CD14-positive monocyte (primary cell): ENCODE results near the gene MOB1A. TPM values are rescaled to one million over a fixed set of nuclear protein-coding genes. Genes with fewer than 3 reads are reported as not detected.

Experiments used
- DNase-seq, 3 donors: peaks; one replicate each; pipeline ENCODE4 v3.0.0-alpha.2; 2011 to 2022
- H2AFZ ChIP-seq: 2 replicates; pipeline ENCODE4 v1.6.0; 2012; ENCODE audit warnings: mild to moderate bottlenecking, low read depth, low read length, inconsistent platforms; ENCODE audit not compliant: insufficient read depth, poor library complexity, severe bottlenecking
- H3K27ac ChIP-seq, 2 donors: 1 replicate in 1 of 2; 2 replicates in 1 of 2; pipeline ENCODE4 v1.5.1; 2012 to 2013; ENCODE audit warnings: low read length in 2 of 2, control low read depth in 1 of 2, inconsistent platforms in 1 of 2, low read depth in 1 of 2, mild to moderate bottlenecking in 1 of 2
- H3K27me3 ChIP-seq, 2 donors: one replicate each; pipeline versions ENCODE4 v1.6.0 to v1.6.1; 2011 to 2013; ENCODE audit warnings: low read length in 2 of 2; ENCODE audit not compliant: control insufficient read depth in 2 of 2, insufficient read depth in 2 of 2
- H3K36me3 ChIP-seq, 2 donors: replicated peaks in 1 of 2; 1 replicate in 1 of 2; 2 replicates in 1 of 2; pipeline versions ENCODE4 v1.5.1 to v1.6.1; 2012 to 2013; ENCODE audit warnings: low read length in 2 of 2, control low read depth in 1 of 2, inconsistent platforms in 1 of 2, mild to moderate bottlenecking in 1 of 2; ENCODE audit not compliant: insufficient read depth in 2 of 2, control insufficient read depth in 1 of 2
- H3K4me1 ChIP-seq, 2 donors: 1 replicate in 1 of 2; 2 replicates in 1 of 2; pipeline versions ENCODE4 v1.5.1 to v1.6.1; 2012 to 2013; ENCODE audit warnings: low read length in 2 of 2, control low read depth in 1 of 2, inconsistent platforms in 1 of 2, mild to moderate bottlenecking in 1 of 2, moderate library complexity in 1 of 2; ENCODE audit not compliant: insufficient read depth in 2 of 2, control insufficient read depth in 1 of 2
- H3K4me2 ChIP-seq: replicated peaks from 2 replicates; pipeline ENCODE3; 2012; ENCODE audit warnings: low read length, moderate library complexity, mild to moderate bottlenecking; ENCODE audit not compliant: poor library complexity, severe bottlenecking; ENCODE audit errors: extremely low read depth
- H3K4me3 ChIP-seq, 3 experiments: fragments of 200-600 bp in 1 of 3; sonication (generic) in 1 of 3; replicated peaks in 1 of 3; 1 replicate in 2 of 3; 2 replicates in 1 of 3; pipeline ENCODE4 v1.5.1; 2011 to 2013; ENCODE audit warnings: low read length in 3 of 3, mild to moderate bottlenecking in 3 of 3, control low read depth in 2 of 3, low read depth in 2 of 3, inconsistent platforms in 1 of 3, moderate library complexity in 1 of 3
- H3K79me2 ChIP-seq: 2 replicates; pipeline ENCODE4 v1.6.0; 2012; ENCODE audit warnings: mild to moderate bottlenecking, control low read depth, inconsistent platforms, low read length, moderate library complexity; ENCODE audit not compliant: insufficient read depth
- H3K9ac ChIP-seq: 2 replicates; pipeline ENCODE4 v1.6.0; 2017; ENCODE audit warnings: low read length, mild to moderate bottlenecking; ENCODE audit not compliant: insufficient read depth, poor library complexity, severe bottlenecking
- H3K9me3 ChIP-seq, 2 donors: replicated peaks in 1 of 2; 1 replicate in 1 of 2; 2 replicates in 1 of 2; pipeline versions ENCODE4 v1.5.1 to v1.6.1; 2012 to 2013; ENCODE audit warnings: low read length in 2 of 2, control low read depth in 1 of 2; ENCODE audit not compliant: control insufficient read depth in 1 of 2, insufficient read depth in 1 of 2
- H4K20me1 ChIP-seq: 2 replicates; pipeline ENCODE4 v1.6.0; 2012; ENCODE audit warnings: mild to moderate bottlenecking, low read length, control low read depth, moderate library complexity; ENCODE audit not compliant: insufficient read depth
- H3K27ac Mint-ChIP-seq, 7 donors: one replicate each; pipeline ENCODE4 v1.8.0; 2020; ENCODE audit warnings: mild to moderate bottlenecking in 7 of 7, mixed read lengths in 7 of 7, moderate library complexity in 6 of 7, inconsistent platforms in 2 of 7
- H3K27me3 Mint-ChIP-seq, 3 donors: one replicate each; pipeline ENCODE4 v1.8.0; 2021 to 2022; ENCODE audit warnings: low read depth in 3 of 3, mild to moderate bottlenecking in 3 of 3, mixed read lengths in 3 of 3, moderate library complexity in 3 of 3, inconsistent platforms in 1 of 3
- H3K36me3 Mint-ChIP-seq, 2 donors: one replicate each; pipeline ENCODE4 v1.8.0; 2020; ENCODE audit warnings: mixed read lengths in 2 of 2, inconsistent platforms in 1 of 2, mild to moderate bottlenecking in 1 of 2
- H3K4me1 Mint-ChIP-seq: one replicate; pipeline ENCODE4 v1.8.0; 2020; ENCODE audit warnings: mild to moderate bottlenecking, mixed read lengths
- H3K4me3 Mint-ChIP-seq, 2 donors: one replicate each; pipeline ENCODE4 v1.8.0; 2020; ENCODE audit warnings: mild to moderate bottlenecking in 2 of 2, mixed read lengths in 2 of 2, moderate library complexity in 1 of 2
- H3K9me3 Mint-ChIP-seq, 7 donors: one replicate each; pipeline ENCODE4 v1.8.0; 2020 to 2022; ENCODE audit warnings: mixed read lengths in 7 of 7, mild to moderate bottlenecking in 6 of 7, moderate library complexity in 6 of 7, inconsistent platforms in 2 of 7
- WGBS: methylation state at CpG from one replicate; pipeline ENCODE4 v1.1.5; 2013; ENCODE audit warnings: missing lambda C conversion rate; ENCODE audit not compliant: insufficient coverage; 5-methylcytosine and 5-hydroxymethylcytosine counted together
- intact Hi-C, 2 donors: fragments of 100-400 bp; cut with micrococcal nuclease; formaldehyde crosslinking; loops; one replicate each; pipeline versions ENCODE4 v1.15.0 to v1.15.1; 2023
- polyA plus RNA-seq, 3 donors: library from polyadenylated mRNA; depleted of rRNA in 1 of 3; unstranded in 2 of 3; stranded (reverse) in 1 of 3; fragments of 300-500 nt in 2 of 3; fragments of >200 nt in 1 of 3; fragmentation: Illumina TruSeq in 2 of 3; gene quantifications; 1 replicate in 2 of 3; 2 replicates in 1 of 3; pipeline ENCODE4 v1.2.3, GENCODE V29; 2012 to 2021
- TF ChIP-seq, protein P1 (sequence below): fragments of 200-600 bp; IDR thresholded peaks from one replicate; pipeline ENCODE4 v1.8.0; 2022; ENCODE audit warnings: antibody characterized with exemption, mild to moderate bottlenecking

The MOB1A gene
- polyA plus RNA-seq, 3 donors, result 55.0 to 367 (median 285) TPM

DNA sequence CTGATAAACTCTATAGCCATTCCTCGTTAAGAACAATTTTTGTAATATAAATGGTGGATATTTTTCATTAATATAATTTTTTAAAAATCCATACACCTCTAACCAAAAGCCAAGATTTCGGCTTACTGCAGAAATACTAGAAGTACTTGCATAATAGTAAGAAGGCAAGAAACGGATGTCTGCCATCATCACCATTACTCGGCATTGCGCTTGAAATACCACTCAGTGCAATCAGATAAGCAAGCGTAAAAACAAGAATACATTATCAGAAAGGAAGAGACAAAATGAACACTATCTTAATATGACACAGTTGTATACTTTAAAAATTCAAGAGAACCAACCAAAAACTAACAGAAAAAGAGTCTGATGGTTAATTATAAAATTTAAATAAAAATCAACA, 15.7 kb downstream of the MOB1A start:
- H3K27ac Mint-ChIP-seq, result peak overlapping the region in 1 of 7 donors; percentile 19
- H3K9me3 Mint-ChIP-seq, result peaks cover 0 to 5% (median 4%) of the 10 kb centered on the region in 7 donors
- Histone ChIP-seq H3K79me2 (peaks cover 96% of the 10 kb centered on the region), H3K27ac (no peak overlapping the region), H3K36me3 (peaks cover 98 to 100% of the 10 kb centered on the region in 2 donors), H4K20me1 (peaks cover 98% of the 10 kb centered on the region), H3K9me3 (no peaks in the 10 kb centered on the region), H3K9ac (no peak overlapping the region), H3K4me2 (no peak overlapping the region), H3K4me1 (no peaks in the 10 kb centered on the region), H3K4me3 (no peak overlapping the region), H3K27me3 (no peaks in the 10 kb centered on the region), H2AFZ (no peak overlapping the region)
- no peak overlapping the region for H3K4me3 Mint-ChIP-seq
- no CpG with 5 or more reads among the region's 6 CpGs for WGBS
- TF ChIP-seq, protein P1, sequence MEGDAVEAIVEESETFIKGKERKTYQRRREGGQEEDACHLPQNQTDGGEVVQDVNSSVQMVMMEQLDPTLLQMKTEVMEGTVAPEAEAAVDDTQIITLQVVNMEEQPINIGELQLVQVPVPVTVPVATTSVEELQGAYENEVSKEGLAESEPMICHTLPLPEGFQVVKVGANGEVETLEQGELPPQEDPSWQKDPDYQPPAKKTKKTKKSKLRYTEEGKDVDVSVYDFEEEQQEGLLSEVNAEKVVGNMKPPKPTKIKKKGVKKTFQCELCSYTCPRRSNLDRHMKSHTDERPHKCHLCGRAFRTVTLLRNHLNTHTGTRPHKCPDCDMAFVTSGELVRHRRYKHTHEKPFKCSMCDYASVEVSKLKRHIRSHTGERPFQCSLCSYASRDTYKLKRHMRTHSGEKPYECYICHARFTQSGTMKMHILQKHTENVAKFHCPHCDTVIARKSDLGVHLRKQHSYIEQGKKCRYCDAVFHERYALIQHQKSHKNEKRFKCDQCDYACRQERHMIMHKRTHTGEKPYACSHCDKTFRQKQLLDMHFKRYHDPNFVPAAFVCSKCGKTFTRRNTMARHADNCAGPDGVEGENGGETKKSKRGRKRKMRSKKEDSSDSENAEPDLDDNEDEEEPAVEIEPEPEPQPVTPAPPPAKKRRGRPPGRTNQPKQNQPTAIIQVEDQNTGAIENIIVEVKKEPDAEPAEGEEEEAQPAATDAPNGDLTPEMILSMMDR, result no peak
- H3K36me3 Mint-ChIP-seq, result peaks cover 80 to 94% of the 10 kb centered on the region in 2 donors
- no peaks in the 10 kb centered on the region for H3K4me1 Mint-ChIP-seq
- no peaks in the 10 kb centered on the region for H3K27me3 Mint-ChIP-seq
- intact Hi-C loops, result loop anchor here in 1 of 2 donors (5.0 kb wide), 1 partner anchor 34 kb away; the partner anchor contains the start of gene MTHFD2
- DNase-seq, result no peak

DNA sequence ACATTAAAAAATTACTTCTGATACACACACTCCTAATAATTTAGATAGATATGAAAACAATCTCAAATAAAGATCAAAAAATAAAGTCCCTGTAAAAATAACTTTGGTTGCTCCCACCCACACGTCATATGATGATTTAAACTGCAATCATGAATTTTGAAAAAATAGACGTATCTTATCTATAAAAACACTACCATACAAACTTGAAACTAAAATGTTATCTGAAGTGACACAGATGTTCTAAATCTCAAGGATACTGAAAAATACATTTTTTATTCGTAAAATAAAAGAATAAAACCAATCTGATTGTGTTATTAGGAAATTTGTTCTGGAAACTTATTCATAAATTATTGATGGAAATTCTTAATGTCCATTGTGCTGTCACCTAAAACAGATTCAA, 22.8 kb downstream of the MOB1A start:
- Histone ChIP-seq H3K9ac (no peak overlapping the region), H3K4me3 (no peak overlapping the region), H3K4me2 (no peak overlapping the region), H3K79me2 (peaks cover 37% of the 10 kb centered on the region), H3K4me1 (no peaks in the 10 kb centered on the region), H3K27ac (no peak overlapping the region), H2AFZ (no peak overlapping the region), H3K27me3 (no peaks in the 10 kb centered on the region), H3K9me3 (no peaks in the 10 kb centered on the region), H3K36me3 (peaks cover 91 to 100% of the 10 kb centered on the region in 2 donors), H4K20me1 (peaks cover 98% of the 10 kb centered on the region)
- TF ChIP-seq, protein P1, result no peak
- H3K27me3 Mint-ChIP-seq, result no peaks in the 10 kb centered on the region
- no peak for DNase-seq
- H3K4me3 Mint-ChIP-seq, result no peak overlapping the region
- no peak overlapping the region for H3K27ac Mint-ChIP-seq
- intact Hi-C loops, result no loop called here
- peaks cover 0 to 2% (median 0%) of the 10 kb centered on the region in 7 donors for H3K9me3 Mint-ChIP-seq
- no CpG with 5 or more reads among the region's 3 CpGs for WGBS
- peaks cover 76 to 94% of the 10 kb centered on the region in 2 donors for H3K36me3 Mint-ChIP-seq
- no peaks in the 10 kb centered on the region for H3K4me1 Mint-ChIP-seq
